HepG2 (cell line): ENCODE data around the gene ADGRB3. TPM values are rescaled to one million over a fixed set of nuclear protein-coding genes. Genes with fewer than 3 reads are reported as not detected.

Experiments
- ATAC-seq: fragments of 200-7000 bp; cut with Tn5 transposase; 3 replicates; pipeline ENCODE4 v1.9.1; 2020; ENCODE audit warnings: mild to moderate bottlenecking, moderate library complexity
- BruUV-seq: library from RNA; stranded (reverse); fragments of 400-500 nt; replicated peaks from 2 replicates; lab custom pipeline; 2021; lab: Mats Ljungman, UMichigan
- CTCF ChIA-PET: fragments of 300-600 bp; formaldehyde crosslinking; extraction: SDS; loops from one replicate; lab custom pipeline; 2021; ENCODE audit warnings: low total read pairs, inconsistent platforms, low intra/inter-chr PET ratio; lab: Yijun Ruan, JAX
- POLR2A ChIA-PET: fragments of 350-600 bp; sonication (Branson Sonifier 250); formaldehyde crosslinking; loops from one replicate; lab custom pipeline; 2020; ENCODE audit warnings: antibody characterized with exemption, inconsistent platforms; lab: Yijun Ruan, JAX
- DNase-seq: peaks from one replicate; pipeline ENCODE4 v3.0.0-alpha.2; 2015; ENCODE audit warnings: low spot score
- FAIRE-seq: peaks from 3 replicates; lab custom pipeline; 2011; peaks lifted over from hg19 to GRCh38; lab: Jason Lieb, UNC
- H2AFZ ChIP-seq: one replicate; pipeline ENCODE4 v1.6.1; 2011; ENCODE audit warnings: low read length, inconsistent platforms
- H3K27ac ChIP-seq: fragments of 300-600 bp; 3 replicates; pipeline ENCODE4 v1.8.0; 2011; ENCODE audit warnings: mixed run types, mild to moderate bottlenecking, mixed read lengths, low read length, inconsistent platforms; ENCODE audit not compliant: insufficient read depth; ENCODE audit errors: extremely low read length
- H3K27me3 ChIP-seq, 2 experiments: fragments of 200-600 bp in 1 of 2; 2 replicates in 1 of 2; 3 replicates in 1 of 2; pipeline versions ENCODE4 v1.6.0 to v1.8.0; 2011; ENCODE audit warnings: low read length in 2 of 2, mild to moderate bottlenecking in 2 of 2, moderate library complexity in 2 of 2, inconsistent platforms in 1 of 2; ENCODE audit not compliant: insufficient read depth in 2 of 2, control insufficient read depth in 1 of 2
- H3K36me3 ChIP-seq, 2 experiments: fragments of 200-600 bp in 1 of 2; replicated peaks in 1 of 2; 2 replicates in 1 of 2; 3 replicates in 1 of 2; pipeline versions ENCODE4 v1.5.1 to v1.8.0; 2011; ENCODE audit warnings: low read length in 2 of 2, inconsistent platforms in 1 of 2; ENCODE audit not compliant: insufficient read depth in 2 of 2, control insufficient read depth in 1 of 2
- H3K4me1 ChIP-seq: 2 replicates; pipeline ENCODE4 v1.5.1; 2012; ENCODE audit warnings: low read length, inconsistent platforms; ENCODE audit not compliant: insufficient read depth
- H3K4me2 ChIP-seq: 2 replicates; pipeline ENCODE4 v1.6.0; 2011; ENCODE audit warnings: low read depth, low read length, inconsistent platforms
- H3K4me3 ChIP-seq, 3 experiments: fragments of 200-600 bp in 1 of 3; sonication (generic), shearing (Covaris generic) in 1 of 3; replicated peaks in 1 of 3; 2 replicates each; pipeline ENCODE4 v1.5.1; 2011 to 2016; ENCODE audit warnings: low read length in 3 of 3, inconsistent platforms in 2 of 3, low read depth in 2 of 3, mild to moderate bottlenecking in 2 of 3, control low read depth in 1 of 3, mixed read lengths in 1 of 3; ENCODE audit not compliant: insufficient read depth in 1 of 3
- H3K79me2 ChIP-seq: one replicate; pipeline ENCODE4 v1.6.1; 2011; ENCODE audit warnings: low read length, inconsistent platforms; ENCODE audit not compliant: insufficient read depth
- H3K9ac ChIP-seq: 2 replicates; pipeline ENCODE4 v1.6.0; 2011; ENCODE audit warnings: mild to moderate bottlenecking, low read depth, low read length, inconsistent platforms; ENCODE audit not compliant: insufficient read depth
- H3K9me3 ChIP-seq: 2 replicates; pipeline ENCODE4 v1.5.1; 2012; ENCODE audit warnings: mild to moderate bottlenecking, low read length
- H4K20me1 ChIP-seq: 2 replicates; pipeline ENCODE4 v1.6.0; 2011; ENCODE audit warnings: inconsistent platforms, mild to moderate bottlenecking, low read length, moderate library complexity; ENCODE audit not compliant: insufficient read depth
- CHD2 ChIP-seq: IDR thresholded peaks from 2 replicates; pipeline ENCODE4 v1.6.1; 2011; ENCODE audit warnings: low read depth, low read length, improper control_type of control experiment
- CREB1 ChIP-seq, 2 experiments: fragments of 450-650 bp in 1 of 2; IDR thresholded peaks; 2 replicates each; pipeline ENCODE4 v1.6.1; 2016 to 2017; ENCODE audit warnings: control low read depth in 1 of 2, mild to moderate bottlenecking in 1 of 2, missing compliant biosample characterization in 1 of 2, missing genetic modification characterization in 1 of 2
- ERF ChIP-seq: IDR thresholded peaks from 2 replicates; pipeline ENCODE4 v1.6.1; 2018; ENCODE audit warnings: missing biosample characterization, missing genetic modification reagents
- MATR3 ChIP-seq: sonication (generic); formaldehyde crosslinking; IDR thresholded peaks from 2 replicates; pipeline ENCODE4 v1.4.0; 2020; ENCODE audit warnings: missing genetic modification reagents
- MIER3 ChIP-seq: IDR thresholded peaks from 2 replicates; pipeline ENCODE4 v1.6.1; 2016; ENCODE audit warnings: missing compliant biosample characterization, borderline replicate concordance
- MIXL1 ChIP-seq: IDR thresholded peaks from 2 replicates; pipeline ENCODE4 v1.6.1; 2016
- MXI1 ChIP-seq: IDR thresholded peaks from 3 replicates; pipeline ENCODE4 v1.6.1; 2012; ENCODE audit warnings: low read depth, low read length, inconsistent platforms, borderline replicate concordance
- PRPF4 ChIP-seq: fragments of 200-400 bp; formaldehyde crosslinking; IDR thresholded peaks from 2 replicates; pipeline ENCODE4 v1.6.1; 2016; ENCODE audit warnings: low read length, low read depth; ENCODE audit not compliant: poor library complexity, severe bottlenecking
- STAG1 ChIP-seq: sonication (generic); formaldehyde crosslinking; IDR thresholded peaks from 2 replicates; pipeline ENCODE4 v1.4.0; 2020; ENCODE audit warnings: missing genetic modification reagents
- ZNF282 ChIP-seq: fragments of 450-650 bp; IDR thresholded peaks from 2 replicates; pipeline ENCODE4 v1.6.1; 2018; ENCODE audit not compliant: partially characterized antibody
- ZNF75D ChIP-seq: sonication (generic); formaldehyde crosslinking; IDR thresholded peaks from 2 replicates; pipeline ENCODE4 v1.8.1; 2023; ENCODE audit warnings: missing genetic modification reagents, mild to moderate bottlenecking, borderline replicate concordance
- WGBS: methylation state at CpG from one replicate; pipeline ENCODE4 v1.1.6; 2017; ENCODE audit warnings: low lambda C conversion rate; 5-methylcytosine and 5-hydroxymethylcytosine counted together
- in situ Hi-C: cut with HindIII; loops from 2 replicates; pipeline ENCODE4 v1.10.0; 2017; ENCODE audit warnings: low pct_unique_long_range_greater_than_20kb; ENCODE audit not compliant: extremely low pct_ligation_motif_present
- intact Hi-C: fragments of 100-400 bp; cut with micrococcal nuclease; formaldehyde crosslinking; loops from one replicate; pipeline ENCODE4 v1.10.0; 2022; ENCODE audit not compliant: unreplicated experiment
- polyA plus RNA-seq, 8 experiments: library from polyadenylated mRNA; depleted of rRNA in 3 of 8; stranded (reverse) in 7 of 8; unstranded in 1 of 8; fragments of >200 nt; fragmentation: Illumina TruSeq in 4 of 8; extraction: Trizol in 4 of 8; gene quantifications; 2 replicates each; pipeline versions ENCODE4 v1.2.1 to v1.2.3, GENCODE V29; 2011 to 2016; ENCODE audit warnings: low read depth in 4 of 8, missing spikeins in 1 of 8, mixed read lengths in 1 of 8; ENCODE audit not compliant: insufficient read depth in 1 of 8
- total RNA-seq, 5 experiments: library from RNA; depleted of rRNA; stranded (reverse); fragments of >200 nt; fragmentation: Illumina TruSeq; extraction: Trizol; gene quantifications; 2 replicates each; pipeline ENCODE4 v1.2.3, GENCODE V29; 2016; ENCODE audit warnings: low read depth in 1 of 5
- TF ChIP-seq, protein P1 (sequence below): sonication (generic); formaldehyde crosslinking; IDR thresholded peaks from 2 replicates; pipeline ENCODE4 v1.4.0; 2020; ENCODE audit warnings: mild to moderate bottlenecking, missing genetic modification reagents
- TF ChIP-seq, protein P2 (sequence below): IDR thresholded peaks from 2 replicates; pipeline ENCODE4 v1.6.1; 2012; ENCODE audit warnings: low read depth, low read length, improper control_type of control experiment
- TF ChIP-seq, protein P3 (sequence below): sonication (generic); formaldehyde crosslinking; IDR thresholded peaks from 2 replicates; pipeline ENCODE4 v1.4.0; 2020; ENCODE audit warnings: mild to moderate bottlenecking, low read depth, missing genetic modification reagents
- TF ChIP-seq, protein P4 (sequence below): sonication (generic); formaldehyde crosslinking; IDR thresholded peaks from 2 replicates; pipeline ENCODE4 v1.4.0; 2020; ENCODE audit warnings: mild to moderate bottlenecking, missing genetic modification reagents
- TF ChIP-seq, protein P5 (sequence below): sonication (generic); formaldehyde crosslinking; conservative IDR thresholded peaks from 2 replicates; pipeline ENCODE4 v1.8.0; 2022; ENCODE audit warnings: mild to moderate bottlenecking, moderate library complexity, missing genetic modification reagents
- TF ChIP-seq, protein P6 (sequence below): IDR thresholded peaks from 2 replicates; pipeline ENCODE4 v1.6.1; 2016

The ADGRB3 gene
- total and polyA plus RNA-seq, 2 of the 13 experiments (the other 11 are each of a cell fraction or from before 2014, with no cell fraction given): not detected

DNA sequence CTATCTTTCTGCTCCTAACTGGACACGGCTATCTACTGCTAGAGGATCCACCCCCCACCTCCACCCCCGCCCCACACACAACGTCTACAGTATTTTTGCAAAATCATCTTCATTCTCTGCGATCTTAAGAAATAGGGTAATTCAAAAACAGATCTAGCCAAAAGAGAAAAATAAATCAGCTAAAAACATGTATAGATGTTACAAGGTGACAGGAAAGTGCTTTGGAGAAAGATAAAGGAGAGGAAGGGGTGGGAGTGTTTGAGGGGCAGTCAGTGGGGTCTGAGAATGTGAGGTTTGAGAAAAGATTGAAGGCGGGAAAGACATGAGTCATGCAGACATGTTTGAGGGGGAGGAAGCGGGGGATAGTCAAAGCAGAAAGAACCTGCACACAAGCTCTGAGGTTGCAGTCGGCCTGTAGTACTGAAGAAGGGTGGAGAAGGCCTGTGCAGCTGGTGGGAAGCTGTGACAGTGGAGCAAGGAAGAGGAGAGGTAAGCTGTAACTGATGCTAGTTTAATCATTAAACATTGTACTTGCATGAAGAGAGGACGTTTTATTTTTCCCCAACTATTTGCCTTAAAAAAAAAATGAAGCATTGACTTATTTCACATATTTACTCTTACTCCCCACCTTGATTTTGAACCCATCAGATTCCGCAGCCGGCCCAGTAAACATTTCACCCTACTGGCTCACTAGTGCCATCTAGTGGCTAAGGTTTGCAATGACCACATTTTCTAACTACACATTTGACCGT is 332.6 kb downstream of the ADGRB3 start:
- intact Hi-C loops: loop anchor here (1.0 to 2.0 kb wide), 2 partner anchors 90 to 329 kb away; no protein-coding TSS in a partner anchor
- no peak overlapping the region for H3K27ac ChIP-seq
- no TSS peak for BruUV-seq
- H3K36me3 ChIP-seq: no peaks in the 10 kb centered on the region
- ChIA-PET CTCF (interaction anchor here (1.5 to 1.6 kb wide), 2 partner anchors 91 to 329 kb away, joined by 6 to 7 read pairs; no protein-coding TSS in a partner anchor), POLR2A (no interaction called here)
- 18% methylated on average over 11 of the region's 11 CpGs for WGBS
- DNase-seq: peak; percentile 50
- H3K9ac ChIP-seq: no peak overlapping the region
- in situ Hi-C loops: loop anchor here (25.0 kb wide), 1 partner anchor 330 kb away; the partner anchor contains the start of gene ADGRB3
- no peak overlapping the region for H3K4me3 ChIP-seq
- no peaks in the 10 kb centered on the region for H3K79me2 ChIP-seq
- no peak overlapping the region for H2AFZ ChIP-seq
- FAIRE-seq: peak; percentile 71
- H3K4me1 ChIP-seq: no peaks in the 10 kb centered on the region
- no peaks in the 10 kb centered on the region for H3K9me3 ChIP-seq
- no peaks in the 10 kb centered on the region for H3K27me3 ChIP-seq
- H3K4me2 ChIP-seq: no peak overlapping the region
- no peaks in the 10 kb centered on the region for H4K20me1 ChIP-seq
- ATAC-seq: peak; percentile 70
- TF ChIP-seq ERF: 0 out of 2 replicates have a peak, but pooled peaks have one; percentile 21
- TF ChIP-seq, protein P1, sequence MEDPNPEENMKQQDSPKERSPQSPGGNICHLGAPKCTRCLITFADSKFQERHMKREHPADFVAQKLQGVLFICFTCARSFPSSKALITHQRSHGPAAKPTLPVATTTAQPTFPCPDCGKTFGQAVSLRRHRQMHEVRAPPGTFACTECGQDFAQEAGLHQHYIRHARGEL (CRISPR knock-in tag): no peak
- TF ChIP-seq, protein P2, sequence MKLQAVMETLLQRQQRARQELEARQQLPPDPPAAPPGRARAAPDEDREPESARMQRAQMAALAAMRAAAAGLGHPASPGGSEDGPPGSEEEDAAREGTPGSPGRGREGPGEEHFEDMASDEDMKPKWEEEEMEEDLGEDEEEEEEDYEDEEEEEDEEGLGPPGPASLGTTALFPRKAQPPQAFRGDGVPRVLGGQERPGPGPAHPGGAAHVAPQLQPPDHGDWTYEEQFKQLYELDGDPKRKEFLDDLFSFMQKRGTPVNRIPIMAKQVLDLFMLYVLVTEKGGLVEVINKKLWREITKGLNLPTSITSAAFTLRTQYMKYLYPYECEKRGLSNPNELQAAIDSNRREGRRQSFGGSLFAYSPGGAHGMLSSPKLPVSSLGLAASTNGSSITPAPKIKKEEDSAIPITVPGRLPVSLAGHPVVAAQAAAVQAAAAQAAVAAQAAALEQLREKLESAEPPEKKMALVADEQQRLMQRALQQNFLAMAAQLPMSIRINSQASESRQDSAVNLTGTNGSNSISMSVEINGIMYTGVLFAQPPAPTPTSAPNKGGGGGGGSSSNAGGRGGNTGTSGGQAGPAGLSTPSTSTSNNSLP: 0 out of 2 replicates have a peak, but pooled peaks have one; percentile 20
- TF ChIP-seq CREB1 (IDR thresholded peaks at IDR 0.05): no peak
- no peak for TF ChIP-seq CREB1 (CRISPR knock-in tag; IDR thresholded peaks at IDR 0.05)
- no peak for TF ChIP-seq MATR3 (CRISPR knock-in tag)
- peak; percentile 55 for TF ChIP-seq STAG1 (CRISPR knock-in tag)
- TF ChIP-seq ZNF75D (CRISPR knock-in tag): no peak
- TF ChIP-seq, protein P3, sequence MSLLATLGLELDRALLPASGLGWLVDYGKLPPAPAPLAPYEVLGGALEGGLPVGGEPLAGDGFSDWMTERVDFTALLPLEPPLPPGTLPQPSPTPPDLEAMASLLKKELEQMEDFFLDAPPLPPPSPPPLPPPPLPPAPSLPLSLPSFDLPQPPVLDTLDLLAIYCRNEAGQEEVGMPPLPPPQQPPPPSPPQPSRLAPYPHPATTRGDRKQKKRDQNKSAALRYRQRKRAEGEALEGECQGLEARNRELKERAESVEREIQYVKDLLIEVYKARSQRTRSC: no peak
- TF ChIP-seq, protein P4, sequence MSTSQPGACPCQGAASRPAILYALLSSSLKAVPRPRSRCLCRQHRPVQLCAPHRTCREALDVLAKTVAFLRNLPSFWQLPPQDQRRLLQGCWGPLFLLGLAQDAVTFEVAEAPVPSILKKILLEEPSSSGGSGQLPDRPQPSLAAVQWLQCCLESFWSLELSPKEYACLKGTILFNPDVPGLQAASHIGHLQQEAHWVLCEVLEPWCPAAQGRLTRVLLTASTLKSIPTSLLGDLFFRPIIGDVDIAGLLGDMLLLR (CRISPR knock-in tag): no peak
- no peak for TF ChIP-seq ZNF282
- TF ChIP-seq, protein P5, sequence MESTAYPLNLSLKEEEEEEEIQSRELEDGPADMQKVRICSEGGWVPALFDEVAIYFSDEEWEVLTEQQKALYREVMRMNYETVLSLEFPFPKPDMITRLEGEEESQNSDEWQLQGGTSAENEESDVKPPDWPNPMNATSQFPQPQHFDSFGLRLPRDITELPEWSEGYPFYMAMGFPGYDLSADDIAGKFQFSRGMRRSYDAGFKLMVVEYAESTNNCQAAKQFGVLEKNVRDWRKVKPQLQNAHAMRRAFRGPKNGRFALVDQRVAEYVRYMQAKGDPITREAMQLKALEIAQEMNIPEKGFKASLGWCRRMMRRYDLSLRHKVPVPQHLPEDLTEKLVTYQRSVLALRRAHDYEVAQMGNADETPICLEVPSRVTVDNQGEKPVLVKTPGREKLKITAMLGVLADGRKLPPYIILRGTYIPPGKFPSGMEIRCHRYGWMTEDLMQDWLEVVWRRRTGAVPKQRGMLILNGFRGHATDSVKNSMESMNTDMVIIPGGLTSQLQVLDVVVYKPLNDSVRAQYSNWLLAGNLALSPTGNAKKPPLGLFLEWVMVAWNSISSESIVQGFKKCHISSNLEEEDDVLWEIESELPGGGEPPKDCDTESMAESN: no peak
- no peak for TF ChIP-seq MXI1
- TF ChIP-seq, protein P6, sequence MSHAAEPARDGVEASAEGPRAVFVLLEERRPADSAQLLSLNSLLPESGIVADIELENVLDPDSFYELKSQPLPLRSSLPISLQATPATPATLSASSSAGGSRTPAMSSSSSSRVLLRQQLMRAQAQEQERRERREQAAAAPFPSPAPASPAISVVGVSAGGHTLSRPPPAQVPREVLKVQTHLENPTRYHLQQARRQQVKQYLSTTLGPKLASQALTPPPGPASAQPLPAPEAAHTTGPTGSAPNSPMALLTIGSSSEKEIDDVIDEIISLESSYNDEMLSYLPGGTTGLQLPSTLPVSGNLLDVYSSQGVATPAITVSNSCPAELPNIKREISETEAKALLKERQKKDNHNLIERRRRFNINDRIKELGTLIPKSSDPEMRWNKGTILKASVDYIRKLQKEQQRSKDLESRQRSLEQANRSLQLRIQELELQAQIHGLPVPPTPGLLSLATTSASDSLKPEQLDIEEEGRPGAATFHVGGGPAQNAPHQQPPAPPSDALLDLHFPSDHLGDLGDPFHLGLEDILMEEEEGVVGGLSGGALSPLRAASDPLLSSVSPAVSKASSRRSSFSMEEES: no peak
- TF ChIP-seq MIER3 (CRISPR knock-in tag): 0 out of 2 replicates have a peak, but pooled peaks have one; percentile 25
- TF ChIP-seq PRPF4: peak; percentile 83
- 0 out of 2 replicates have a peak, but pooled peaks have one; percentile 13 for TF ChIP-seq MIXL1 (CRISPR knock-in tag)
- 0 out of 2 replicates have a peak, but pooled peaks have one; percentile 49 for TF ChIP-seq CHD2
